Right renal pelvis (tissue), 4 donors: ENCODE measurements around the gene UBE2G2. TPM values are rescaled to one million over a fixed set of nuclear protein-coding genes. Genes with fewer than 3 reads are reported as not detected.

Experiments used
- DNase-seq, 4 donors: peaks; one replicate each; pipeline ENCODE4 v3.0.0-alpha.2; 2013; ENCODE audit warnings: low read depth in 4 of 4, low spot score in 3 of 4, missing footprints in 1 of 4
- polyA plus RNA-seq, 4 donors: library from polyadenylated mRNA; unstranded; fragments of 120-200 nt; gene quantifications; one replicate each; pipeline ENCODE4 v1.2.1, GENCODE V29; 2013; ENCODE audit not compliant: insufficient read length in 4 of 4

UBE2G2 gene
- polyA plus RNA-seq, 4 donors, result 76.2 to 97.8 (median 84.2) TPM

GRCh38 chr21:44753357-44753756, 48.3 kb downstream of the UBE2G2 start:
- no peak for DNase-seq

GRCh38 chr21:44752671-44753235, 48.9 kb downstream of the UBE2G2 start:
- DNase-seq, result no peak

- no peak for DNase-seq
Measured at GRCh38 chr21:44751799-44752636, 49.6 kb downstream of the UBE2G2 start.

GRCh38 chr21:44751186-44751798, 50.3 kb downstream of the UBE2G2 start:
- no peak for DNase-seq

DNA sequence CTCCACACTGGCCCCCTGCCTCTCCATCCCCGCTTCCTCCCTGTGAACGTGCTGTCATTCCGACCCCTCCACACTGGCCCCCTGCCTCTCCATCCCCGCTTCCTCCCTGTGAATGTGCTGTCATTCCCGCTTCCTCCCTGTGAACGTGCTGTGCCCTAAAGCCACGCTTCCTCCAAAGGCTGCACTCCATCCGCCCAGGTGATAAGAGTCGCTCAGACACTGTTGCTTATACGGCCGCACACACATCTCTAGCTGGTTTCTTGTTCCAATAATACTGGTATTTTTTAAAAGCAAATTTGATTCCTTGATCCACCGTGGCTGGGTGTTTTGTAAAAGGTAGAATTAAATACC, 51.0 kb downstream of the UBE2G2 start:
- no peak for DNase-seq

- DNase-seq, result no peak
Measured at GRCh38 chr21:44749759-44750674, 51.6 kb downstream of the UBE2G2 start.

DNA sequence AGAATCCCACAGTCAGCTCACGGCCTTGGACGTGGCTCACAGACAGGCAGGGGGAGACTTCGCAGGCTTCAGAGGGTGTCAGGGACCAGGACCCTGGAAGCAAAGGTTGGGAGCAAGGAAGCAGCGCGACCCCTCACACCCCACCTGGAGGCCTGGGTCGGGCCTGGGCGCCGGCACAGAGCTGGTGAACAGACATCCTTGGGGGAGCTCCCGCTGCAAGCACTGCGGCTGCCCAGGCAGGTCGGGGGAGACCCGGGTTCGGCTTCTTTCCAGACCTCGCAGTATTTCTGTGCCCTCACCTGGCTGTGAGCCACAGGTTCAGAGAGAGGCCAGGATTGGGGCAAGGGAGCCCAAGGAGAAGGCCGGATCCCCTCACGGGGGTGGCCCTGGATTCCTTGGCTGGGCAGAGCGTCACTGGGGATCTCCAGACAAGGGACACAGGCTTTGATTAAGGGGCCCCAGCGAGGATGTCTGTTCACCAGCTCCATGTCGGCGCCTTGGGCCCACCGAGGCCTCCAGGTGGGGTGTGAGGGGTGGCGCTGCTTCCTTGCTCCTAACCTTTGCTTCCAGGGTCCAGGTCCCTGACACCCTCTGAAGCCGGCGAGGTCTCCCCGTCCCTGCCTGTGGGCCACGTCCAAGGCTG, 52.4 kb downstream of the UBE2G2 start:
- DNase-seq, result no peak

DNA sequence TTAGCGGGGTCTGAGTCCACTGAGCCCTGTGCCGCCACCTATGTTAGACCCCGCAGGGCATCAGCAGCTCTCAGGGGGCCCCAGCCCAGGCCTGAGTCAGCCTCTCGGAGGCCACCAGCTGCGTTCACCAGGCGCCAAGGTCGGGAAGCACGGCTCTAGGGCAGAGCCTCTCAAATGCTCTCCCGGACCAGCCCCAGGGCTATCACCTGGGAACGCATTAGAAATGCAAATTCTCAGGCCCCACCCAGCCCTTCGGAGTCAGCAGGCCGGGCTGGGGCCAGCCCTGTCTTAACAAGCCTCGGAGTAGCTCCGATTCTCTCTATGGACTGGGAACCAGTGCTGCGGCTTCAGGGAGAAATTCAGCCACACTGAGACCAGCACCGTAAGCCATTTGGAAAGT, 53.0 kb downstream of the UBE2G2 start:
- DNase-seq, result no peak

DNA sequence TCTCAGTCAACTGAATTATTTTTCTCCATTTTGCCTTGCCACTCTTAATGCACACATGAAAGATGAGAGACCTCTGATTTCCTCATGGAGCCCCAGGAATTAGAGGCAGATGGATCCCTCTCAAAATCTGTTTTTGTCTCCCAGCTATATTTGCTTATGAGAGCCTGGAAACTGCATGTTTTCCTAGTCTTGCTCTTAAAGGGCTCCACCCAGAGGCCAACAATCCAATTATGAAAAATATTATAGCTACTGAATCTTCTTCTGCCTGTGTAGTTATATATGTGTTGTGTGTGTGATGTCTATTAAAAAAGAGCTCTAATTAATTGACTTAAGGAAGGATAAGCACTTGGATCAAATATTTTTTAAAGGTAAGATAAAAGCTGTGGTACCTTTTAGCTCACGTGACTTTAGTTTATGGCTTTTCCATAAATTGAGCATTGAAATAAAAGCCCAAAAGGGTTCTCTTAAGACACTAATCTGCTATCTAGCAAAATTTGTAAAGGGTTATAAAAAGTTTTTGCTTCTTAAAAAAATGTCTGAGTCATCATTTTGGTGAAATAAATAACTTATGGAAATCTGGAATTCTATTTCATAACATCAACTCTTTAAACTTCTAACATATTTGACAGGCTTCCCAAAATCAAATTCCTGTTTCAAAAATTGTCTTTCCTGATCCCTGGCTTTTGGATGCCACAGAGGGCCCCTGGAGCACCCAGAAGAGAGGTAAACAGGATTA, 59.0 kb downstream of the UBE2G2 start:
- no peak for DNase-seq

DNA sequence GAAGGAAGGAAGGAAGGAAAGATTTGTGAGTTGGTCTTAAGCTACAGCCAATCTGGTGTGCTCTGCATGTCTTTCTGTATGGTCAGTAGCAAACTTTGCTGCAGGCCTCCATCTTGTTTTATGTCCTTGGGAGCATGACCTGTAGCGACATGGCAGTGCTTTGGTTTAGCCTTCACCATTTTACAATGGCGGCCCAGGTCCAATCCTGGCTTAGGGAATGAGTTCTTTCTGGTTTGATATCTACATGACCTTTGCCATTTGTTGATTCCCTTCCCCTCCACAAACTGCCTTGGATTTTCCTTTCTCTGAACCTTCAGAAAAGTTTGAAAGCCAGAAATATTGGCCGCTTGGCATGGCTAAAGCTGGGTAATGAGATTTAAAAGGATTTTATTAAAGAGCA, 59.7 kb downstream of the UBE2G2 start:
- no peak for DNase-seq

- no peak for DNase-seq
Measured at GRCh38 chr21:44740742-44741141, 60.9 kb downstream of the UBE2G2 start.

DNA sequence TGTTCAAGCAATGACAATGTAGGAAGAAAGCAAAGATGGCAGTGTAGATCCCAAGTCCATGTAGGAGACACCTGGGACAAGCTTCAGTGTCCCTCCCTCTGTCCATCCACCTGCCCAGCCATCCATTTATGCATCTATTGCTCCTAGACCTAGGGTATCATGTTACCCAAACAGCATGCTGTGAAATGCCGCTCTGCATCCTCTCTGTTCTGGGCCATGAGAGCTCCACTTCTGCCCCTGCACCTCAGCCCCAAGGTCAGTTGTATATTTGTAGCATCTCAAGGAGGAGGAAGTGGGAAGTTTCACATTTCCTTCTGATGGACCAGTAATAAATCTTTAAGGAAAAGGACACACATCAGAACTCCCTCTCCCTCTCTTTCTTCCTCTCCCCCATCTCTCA, 62.3 kb downstream of the UBE2G2 start:
- no peak for DNase-seq

- DNase-seq, result no peak
Measured at GRCh38 chr21:44738621-44739020, 63.0 kb downstream of the UBE2G2 start.

DNA sequence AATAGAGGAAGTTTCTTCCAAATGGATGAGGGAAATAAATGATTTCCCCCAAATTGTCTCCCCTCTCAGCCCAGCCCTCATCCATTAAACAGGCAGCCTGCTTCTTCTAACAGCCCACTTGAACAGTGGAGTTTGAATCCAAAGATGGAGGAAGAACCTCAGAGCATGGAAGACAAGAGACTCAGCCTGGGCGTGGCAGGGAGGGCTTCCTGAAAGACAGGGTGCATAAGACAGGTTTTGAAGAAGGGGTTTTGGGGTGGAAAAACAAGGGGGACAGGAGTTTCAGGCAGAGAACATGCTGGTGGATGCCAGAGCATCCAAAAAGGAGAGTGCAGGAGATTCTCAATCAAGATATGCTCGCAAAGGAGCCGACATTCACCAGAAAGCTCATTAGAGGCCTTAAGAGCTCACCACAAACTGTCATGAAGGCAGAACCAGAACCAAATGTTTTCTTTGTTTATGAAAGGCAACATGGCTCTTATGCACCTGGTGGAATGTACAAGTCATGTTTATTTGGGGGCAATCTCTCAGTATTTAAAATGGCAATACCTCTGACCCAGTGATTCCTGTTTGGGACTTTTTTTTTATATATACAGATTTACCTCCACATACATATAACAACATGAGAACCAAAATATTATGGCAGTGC, 63.8 kb downstream of the UBE2G2 start:
- no peak for DNase-seq

DNA sequence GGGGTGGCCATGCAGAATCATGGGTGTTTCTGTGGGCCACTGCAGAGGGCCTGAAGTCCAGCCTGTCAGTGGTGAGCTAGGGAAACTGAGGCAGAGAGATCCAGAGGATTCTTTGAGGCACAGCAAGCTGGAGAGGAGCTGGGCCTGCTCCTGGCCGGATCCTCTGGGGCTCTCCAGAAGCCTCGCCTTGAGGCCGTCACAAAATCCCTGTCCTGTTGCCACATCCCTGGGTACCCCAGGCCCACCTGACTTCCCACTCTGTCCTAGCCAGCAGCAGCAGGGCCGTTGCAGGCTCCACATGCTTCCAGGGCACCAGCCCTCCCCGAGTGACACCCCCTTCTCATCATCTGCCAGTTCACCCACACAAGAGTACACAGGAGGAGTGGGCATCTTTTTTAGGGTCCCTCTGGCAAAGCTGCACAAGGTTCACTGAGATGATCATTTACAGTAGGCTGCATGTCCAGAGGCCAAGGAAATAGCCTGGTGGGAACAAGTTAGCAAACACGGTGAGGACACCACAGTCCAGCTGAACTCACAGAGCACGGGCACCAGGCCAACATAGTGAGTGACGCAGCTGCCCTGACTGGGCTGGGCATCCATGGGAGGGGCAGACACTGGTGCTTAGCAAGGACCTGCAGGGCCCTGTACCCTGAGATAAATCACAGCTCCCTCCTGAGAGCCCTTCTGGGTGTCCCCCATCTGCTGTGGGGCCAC, 65.2 kb downstream of the UBE2G2 start:
- DNase-seq, result no peak

- DNase-seq, result no peak
Measured at GRCh38 chr21:44735821-44736220, 65.8 kb downstream of the UBE2G2 start.

GRCh38 chr21:44734841-44735240, 66.8 kb downstream of the UBE2G2 start:
- DNase-seq, result no peak

GRCh38 chr21:44734026-44734745, 67.4 kb downstream of the UBE2G2 start:
- DNase-seq, result no peak
